Measurements from ENCODE around the gene PIGS.

The PIGS gene

GRCh38 chr17:28573040-28573380 lies 1.7 kb upstream of the PIGS start:
- no peak overlapping the region for H2AFZ ChIP-seq (ENCODE audit: low read length)
- H3K4me1 ChIP-seq (ENCODE audit: insufficient read depth, low read length, severe bottlenecking) = peaks cover 52% of the 10 kb centered on the region
- no peaks in the 10 kb centered on the region for H3K9me2 ChIP-seq (ENCODE audit: low read depth, low read length)
- H3K9me3 ChIP-seq (ENCODE audit: low read length) = no peaks in the 10 kb centered on the region
- H3K4me3 ChIP-seq (ENCODE audit: low read depth, low read length, poor library complexity, severe bottlenecking) = no peak overlapping the region
- no peak overlapping the region for H3K27ac ChIP-seq (ENCODE audit: low read depth, low read length, poor library complexity, severe bottlenecking)
- H3K79me2 ChIP-seq (ENCODE audit: insufficient read depth, low read length) = peaks cover 5% of the 10 kb centered on the region; the same call in 1 of the 2 replicates
- H3K4me2 ChIP-seq (ENCODE audit: low read length) = no peak overlapping the region
- H3K9ac ChIP-seq (ENCODE audit: low read length) = no peak overlapping the region
- no peaks in the 10 kb centered on the region for H3K27me3 ChIP-seq (ENCODE audit: insufficient read depth, low read length)
- TF ChIP-seq CTCF (IDR thresholded peaks at IDR 0.05; ENCODE audit: low read length) (no peak), EZH2 (IDR thresholded peaks at IDR 0.05; ENCODE audit: borderline replicate concordance, low read length) (no peak)
- peaks cover 34% of the 10 kb centered on the region for H3K36me3 ChIP-seq (ENCODE audit: insufficient read depth, low read length)
- no peaks in the 10 kb centered on the region for H4K20me1 ChIP-seq (ENCODE audit: insufficient read depth, low read length)
- no peaks in the 10 kb centered on the region for H3F3A ChIP-seq (ENCODE audit: insufficient read depth, low read length)

GRCh38 chr17:28572259-28573039 lies 1.1 kb upstream of the PIGS start:
- H3K4me1 ChIP-seq (ENCODE audit: insufficient read depth, low read length, severe bottlenecking) = peaks cover 57% of the 10 kb centered on the region
- H3K9ac ChIP-seq (ENCODE audit: low read length) = peak overlapping the region; percentile 81
- no peak overlapping the region for H2AFZ ChIP-seq (ENCODE audit: low read length)
- no peaks in the 10 kb centered on the region for H3K27me3 ChIP-seq (ENCODE audit: insufficient read depth, low read length)
- peak overlapping the region; percentile 91 for H3K4me3 ChIP-seq (ENCODE audit: low read depth, low read length, poor library complexity, severe bottlenecking)
- no peaks in the 10 kb centered on the region for H3F3A ChIP-seq (ENCODE audit: insufficient read depth, low read length)
- H3K4me2 ChIP-seq (ENCODE audit: low read length) = peak overlapping the region; percentile 76
- no peak for TF ChIP-seq EZH2 (IDR thresholded peaks at IDR 0.05; ENCODE audit: borderline replicate concordance, low read length)
- TF ChIP-seq CTCF (IDR thresholded peaks at IDR 0.05; ENCODE audit: low read length) = no peak
- no peaks in the 10 kb centered on the region for H3K9me2 ChIP-seq (ENCODE audit: low read depth, low read length)
- H3K36me3 ChIP-seq (ENCODE audit: insufficient read depth, low read length) = peaks cover 28% of the 10 kb centered on the region
- H3K27ac ChIP-seq (ENCODE audit: low read depth, low read length, poor library complexity, severe bottlenecking) = peak overlapping the region; percentile 49
- H3K9me3 ChIP-seq (ENCODE audit: low read length) = no peaks in the 10 kb centered on the region
- peaks cover 5% of the 10 kb centered on the region; the same call in 1 of the 2 replicates for H3K79me2 ChIP-seq (ENCODE audit: insufficient read depth, low read length)
- no peaks in the 10 kb centered on the region for H4K20me1 ChIP-seq (ENCODE audit: insufficient read depth, low read length)

GRCh38 chr17:28570716-28571360 lies 486 bp downstream of the PIGS start:
- Histone ChIP-seq H3K9me3 (ENCODE audit: low read length) (no peaks in the 10 kb centered on the region), H4K20me1 (ENCODE audit: insufficient read depth, low read length) (no peaks in the 10 kb centered on the region), H3K9ac (ENCODE audit: low read length) (peak overlapping the region; percentile 81), H3K27me3 (ENCODE audit: insufficient read depth, low read length) (no peaks in the 10 kb centered on the region), H3K79me2 (ENCODE audit: insufficient read depth, low read length) (peaks cover 8% of the 10 kb centered on the region), H3K4me3 (ENCODE audit: low read depth, low read length, poor library complexity, severe bottlenecking) (peak overlapping the region; percentile 91), H3K27ac (ENCODE audit: low read depth, low read length, poor library complexity, severe bottlenecking) (peak overlapping the region; percentile 55), H3F3A (ENCODE audit: insufficient read depth, low read length) (no peaks in the 10 kb centered on the region), H3K9me2 (ENCODE audit: low read depth, low read length) (no peaks in the 10 kb centered on the region), H2AFZ (ENCODE audit: low read length) (no peak overlapping the region), H3K36me3 (ENCODE audit: insufficient read depth, low read length) (peaks cover 33% of the 10 kb centered on the region; the same call in 1 of the 2 replicates), H3K4me1 (ENCODE audit: insufficient read depth, low read length, severe bottlenecking) (peaks cover 49% of the 10 kb centered on the region), H3K4me2 (ENCODE audit: low read length) (peak overlapping the region; percentile 76)
- TF ChIP-seq CTCF (IDR thresholded peaks at IDR 0.05; ENCODE audit: low read length) (no peak), EZH2 (IDR thresholded peaks at IDR 0.05; ENCODE audit: borderline replicate concordance, low read length) (no peak)
